Neural cell (in vitro differentiated cells): ENCODE results near the gene RILP. TPM values are rescaled to one million over a fixed set of nuclear protein-coding genes. Genes with fewer than 3 reads are reported as not detected.

Experiments
- H2AFZ ChIP-seq: fragments of 200-600, 300-800 bp; sonication (generic), shearing (Covaris generic); 2 replicates; pipeline ENCODE4 v1.6.0; 2014; ENCODE audit warnings: low read depth, mild to moderate bottlenecking, antibody characterized with exemption, low read length, moderate library complexity
- H3F3A ChIP-seq: fragments of 200-600 bp; shearing (Covaris generic); 2 replicates; pipeline ENCODE4 v1.6.1; 2016; ENCODE audit warnings: mild to moderate bottlenecking, moderate library complexity, mixed read lengths, antibody characterized with exemption, low read length; ENCODE audit not compliant: insufficient read depth, poor library complexity, severe bottlenecking
- H3K27ac ChIP-seq: fragments of 200-600, 300-800 bp; sonication (generic), shearing (Covaris generic); 2 replicates; pipeline ENCODE4 v1.5.1; 2014; ENCODE audit warnings: mild to moderate bottlenecking, low read length, moderate library complexity
- H3K27me3 ChIP-seq: fragments of 300-800, 200-600 bp; sonication (generic), shearing (Covaris generic); 2 replicates; pipeline ENCODE4 v1.6.0; 2014; ENCODE audit warnings: mild to moderate bottlenecking, low read depth, low read length, moderate library complexity; ENCODE audit not compliant: insufficient read depth
- H3K36me3 ChIP-seq: fragments of 300-800, 200-600 bp; sonication (generic), shearing (Covaris generic); 2 replicates; pipeline ENCODE4 v1.5.1; 2014; ENCODE audit warnings: mild to moderate bottlenecking, antibody characterized with exemption, low read length, moderate library complexity; ENCODE audit not compliant: insufficient read depth
- H3K4me2 ChIP-seq: fragments of 300-800, 200-600 bp; sonication (generic), shearing (Covaris generic); 2 replicates; pipeline ENCODE4 v1.6.0; 2014; ENCODE audit warnings: mild to moderate bottlenecking, low read length
- H3K4me3 ChIP-seq: fragments of 300-800, 200-600 bp; sonication (generic), shearing (Covaris generic); 2 replicates; pipeline ENCODE4 v1.5.1; 2014; ENCODE audit warnings: mild to moderate bottlenecking, low read length, moderate library complexity
- H3K79me2 ChIP-seq: fragments of 200-600 bp; shearing (Covaris generic); replicated peaks from 2 replicates; pipeline ENCODE4 v1.6.0; 2014; ENCODE audit warnings: mild to moderate bottlenecking, low read length, moderate library complexity; ENCODE audit not compliant: insufficient read depth
- H3K9ac ChIP-seq: fragments of 300-800, 200-600 bp; sonication (generic), shearing (Covaris generic); 2 replicates; pipeline ENCODE4 v1.6.1; 2016; ENCODE audit warnings: mild to moderate bottlenecking, low read length, mixed read lengths
- H3K9me2 ChIP-seq: fragments of 200-600 bp; shearing (Covaris generic); 2 replicates; pipeline ENCODE4 v1.6.1; 2016; ENCODE audit warnings: mild to moderate bottlenecking, low read length, mixed read lengths; ENCODE audit not compliant: insufficient read depth
- H3K9me3 ChIP-seq: fragments of 200-600, 300-800 bp; sonication (generic), shearing (Covaris generic); 2 replicates; pipeline ENCODE4 v1.6.1; 2016; ENCODE audit warnings: mild to moderate bottlenecking, mixed run types, low read length, moderate library complexity, mixed read lengths
- H4K20me1 ChIP-seq: fragments of 200-600 bp; shearing (Covaris generic); 2 replicates; pipeline ENCODE4 v1.6.1; 2016; ENCODE audit warnings: mild to moderate bottlenecking, mixed run types; ENCODE audit not compliant: insufficient read depth
- EP300 ChIP-seq: fragments of 450-650 bp; conservative IDR thresholded peaks from 2 replicates; pipeline ENCODE4 v1.6.1; 2014; ENCODE audit warnings: antibody characterized with exemption, mild to moderate bottlenecking, moderate library complexity; ENCODE audit not compliant: poor library complexity, severe bottlenecking
- EZH2 ChIP-seq: fragments of 200-600, 300-800 bp; shearing (Covaris generic), sonication (generic); IDR thresholded peaks from 2 replicates; pipeline ENCODE4 v1.6.1; 2014; ENCODE audit warnings: antibody characterized with exemption, low read length, borderline replicate concordance, mild to moderate bottlenecking; ENCODE audit not compliant: insufficient read depth, poor library complexity, severe bottlenecking
- MXI1 ChIP-seq: fragments of 450-650 bp; conservative IDR thresholded peaks from 2 replicates; pipeline ENCODE4 v1.6.1; 2014; ENCODE audit warnings: antibody characterized with exemption, mild to moderate bottlenecking; ENCODE audit not compliant: poor library complexity, severe bottlenecking
- POLR2AphosphoS5 ChIP-seq: IDR thresholded peaks from 2 replicates; pipeline ENCODE4 v1.6.1; 2012
- RAD21 ChIP-seq: fragments of 450-650 bp; conservative IDR thresholded peaks from 2 replicates; pipeline ENCODE4 v1.6.1; 2014; ENCODE audit warnings: antibody characterized with exemption, mild to moderate bottlenecking, moderate library complexity
- REST ChIP-seq: IDR thresholded peaks from 2 replicates; pipeline ENCODE4 v1.6.1; 2012; ENCODE audit warnings: borderline replicate concordance
- SMC3 ChIP-seq: fragments of 450-650 bp; conservative IDR thresholded peaks from 2 replicates; pipeline ENCODE4 v1.6.1; 2014; ENCODE audit warnings: antibody characterized with exemption, mild to moderate bottlenecking, moderate library complexity; ENCODE audit not compliant: poor library complexity
- TAF1 ChIP-seq: IDR thresholded peaks from 2 replicates; pipeline ENCODE4 v1.6.1; 2012; ENCODE audit warnings: low read depth
- polyA plus RNA-seq: library from polyadenylated mRNA; depleted of rRNA; stranded (reverse); fragments of >200 nt; gene quantifications from 2 replicates; pipeline ENCODE4 v1.2.3, GENCODE V29; 2014
- TF ChIP-seq, protein P1 (sequence below): fragments of 450-650 bp; IDR thresholded peaks from 2 replicates; pipeline ENCODE4 v1.5.1; 2014; ENCODE audit warnings: antibody characterized with exemption, mild to moderate bottlenecking, moderate library complexity; ENCODE audit not compliant: poor library complexity, severe bottlenecking

Gene RILP
- polyA plus RNA-seq, 1 donor from 2014 or later: 7.5 TPM

- no peaks in the 10 kb centered on the region for H3K79me2 ChIP-seq
- no peaks in the 10 kb centered on the region for H4K20me1 ChIP-seq
- no peaks in the 10 kb centered on the region for H3F3A ChIP-seq
- no peak overlapping the region for H3K4me2 ChIP-seq
- H3K9me3 ChIP-seq: no peaks in the 10 kb centered on the region
- H3K4me3 ChIP-seq: no peak overlapping the region
- H3K9me2 ChIP-seq: no peaks in the 10 kb centered on the region
- no peak overlapping the region for H3K27ac ChIP-seq
- peaks cover 11% of the 10 kb centered on the region for H3K27me3 ChIP-seq
- TF ChIP-seq MXI1: peak; percentile 35
- TF ChIP-seq SMC3: no peak
- TF ChIP-seq, protein P1, sequence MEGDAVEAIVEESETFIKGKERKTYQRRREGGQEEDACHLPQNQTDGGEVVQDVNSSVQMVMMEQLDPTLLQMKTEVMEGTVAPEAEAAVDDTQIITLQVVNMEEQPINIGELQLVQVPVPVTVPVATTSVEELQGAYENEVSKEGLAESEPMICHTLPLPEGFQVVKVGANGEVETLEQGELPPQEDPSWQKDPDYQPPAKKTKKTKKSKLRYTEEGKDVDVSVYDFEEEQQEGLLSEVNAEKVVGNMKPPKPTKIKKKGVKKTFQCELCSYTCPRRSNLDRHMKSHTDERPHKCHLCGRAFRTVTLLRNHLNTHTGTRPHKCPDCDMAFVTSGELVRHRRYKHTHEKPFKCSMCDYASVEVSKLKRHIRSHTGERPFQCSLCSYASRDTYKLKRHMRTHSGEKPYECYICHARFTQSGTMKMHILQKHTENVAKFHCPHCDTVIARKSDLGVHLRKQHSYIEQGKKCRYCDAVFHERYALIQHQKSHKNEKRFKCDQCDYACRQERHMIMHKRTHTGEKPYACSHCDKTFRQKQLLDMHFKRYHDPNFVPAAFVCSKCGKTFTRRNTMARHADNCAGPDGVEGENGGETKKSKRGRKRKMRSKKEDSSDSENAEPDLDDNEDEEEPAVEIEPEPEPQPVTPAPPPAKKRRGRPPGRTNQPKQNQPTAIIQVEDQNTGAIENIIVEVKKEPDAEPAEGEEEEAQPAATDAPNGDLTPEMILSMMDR: peak; percentile 46
- H2AFZ ChIP-seq: no peak overlapping the region
- no peak overlapping the region for H3K9ac ChIP-seq
- H3K36me3 ChIP-seq: no peaks in the 10 kb centered on the region
Observed at GRCh38 chr17:1643293-1643998, 6.2 kb downstream of the RILP start.

DNA sequence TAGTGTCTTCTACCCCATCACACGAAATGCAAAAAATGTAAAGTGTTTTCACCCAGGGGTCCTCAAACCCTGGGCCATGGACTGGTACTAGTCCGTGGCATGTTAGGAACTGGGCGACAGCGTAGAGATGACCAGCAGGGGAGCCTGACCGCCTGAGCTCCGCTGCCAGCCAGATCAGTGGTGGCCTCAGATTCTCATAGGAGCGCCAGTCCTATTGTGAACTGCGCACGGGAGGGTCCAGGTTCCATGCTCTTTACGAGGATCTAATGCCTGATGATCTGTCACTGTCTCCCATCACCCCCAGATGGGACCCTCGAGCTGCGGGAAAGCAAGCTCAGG is 8.6 kb downstream of the RILP start:
- no peak overlapping the region for H2AFZ ChIP-seq

More for the DNA sequence above, 8.6 kb downstream of the RILP start:
- no peaks in the 10 kb centered on the region for H3K9me2 ChIP-seq
- no peak overlapping the region for H3K4me2 ChIP-seq
- H3K27ac ChIP-seq: no peak overlapping the region
- TF ChIP-seq, protein P1: no peak
- TF ChIP-seq EP300 (no peak), SMC3 (no peak), EZH2 (no peak), POLR2AphosphoS5 (no peak), REST (no peak), RAD21 (no peak), TAF1 (no peak), MXI1 (no peak)
- H3F3A ChIP-seq: no peaks in the 10 kb centered on the region
- H3K9ac ChIP-seq: no peak overlapping the region
- no peaks in the 10 kb centered on the region for H3K36me3 ChIP-seq
- H3K4me3 ChIP-seq: no peak overlapping the region
- H3K9me3 ChIP-seq: no peaks in the 10 kb centered on the region
- no peaks in the 10 kb centered on the region for H3K79me2 ChIP-seq
- H4K20me1 ChIP-seq: no peaks in the 10 kb centered on the region
- peaks cover 11% of the 10 kb centered on the region for H3K27me3 ChIP-seq
